PC-9 (cell line): Measurements from ENCODE around the gene E2F8. TPM values are rescaled to one million over a fixed set of nuclear protein-coding genes. Genes with fewer than 3 reads are reported as not detected.
A peak's percentile ranks its signal among the peaks of the same experiment; 100 is the strongest.

ENCODE experiments used
- BruUV-seq: library from RNA; stranded (reverse); fragments of 400-500 nt; replicated peaks from 2 replicates; lab custom pipeline; 2021; lab: Mats Ljungman, UMichigan
- CTCF ChIA-PET: fragments of 300-600 bp; sonication (Branson Sonifier 250); formaldehyde crosslinking; loops from one replicate; lab custom pipeline; 2022; ENCODE audit warnings: antibody characterized with exemption; lab: Charles Lee
- POLR2A ChIA-PET: fragments of 300-600 bp; sonication (Branson Sonifier 250); formaldehyde crosslinking; loops from one replicate; lab custom pipeline; 2022; ENCODE audit warnings: antibody characterized with exemption; ENCODE audit not compliant: unreplicated experiment; lab: Charles Lee
- DNase-seq, 2 experiments: peaks; one replicate each; pipeline versions ENCODE4 v3.0.0 to v3.0.0-alpha.2; 2015 to 2022; ENCODE audit warnings: mixed read lengths in 1 of 2
- H2AFZ ChIP-seq: fragments of 200-600 bp; sonication (generic); 2 replicates; pipeline ENCODE4 v1.8.1; 2017; ENCODE audit warnings: antibody characterized with exemption
- H3F3A ChIP-seq: fragments of 200-600 bp; sonication (generic); 2 replicates; pipeline ENCODE4 v1.8.1; 2017; ENCODE audit warnings: antibody characterized with exemption, mild to moderate bottlenecking, low read depth; ENCODE audit not compliant: insufficient read depth
- H3K27ac ChIP-seq: fragments of 200-600 bp; sonication (generic); 2 replicates; pipeline ENCODE4 v1.6.1; 2016; ENCODE audit warnings: mixed run types
- H3K27me3 ChIP-seq: fragments of 200-600 bp; sonication (generic); 2 replicates; pipeline ENCODE4 v1.6.1; 2016; ENCODE audit warnings: low read depth, mixed run types; ENCODE audit not compliant: insufficient read depth
- H3K36me3 ChIP-seq: fragments of 200-600 bp; sonication (generic); 2 replicates; pipeline ENCODE4 v1.6.1; 2016; ENCODE audit warnings: low read depth, mixed run types
- H3K4me1 ChIP-seq: fragments of 200-600 bp; sonication (generic); replicated peaks from 2 replicates; pipeline ENCODE4 v1.6.1; 2016; ENCODE audit warnings: mixed run types; ENCODE audit not compliant: insufficient read depth
- H3K4me2 ChIP-seq: fragments of 200-600 bp; sonication (generic); 2 replicates; pipeline ENCODE4 v1.6.1; 2017; ENCODE audit warnings: mixed run types
- H3K4me3 ChIP-seq: fragments of 200-600 bp; sonication (generic); 2 replicates; pipeline ENCODE4 v1.6.1; 2016; ENCODE audit warnings: mixed run types
- H3K79me2 ChIP-seq: fragments of 200-600 bp; sonication (generic); 2 replicates; pipeline ENCODE4 v1.6.1; 2017; ENCODE audit warnings: low read depth, mixed run types
- H3K9me2 ChIP-seq: fragments of 200-600 bp; sonication (generic); 2 replicates; pipeline ENCODE4 v1.8.1; 2017; ENCODE audit warnings: mild to moderate bottlenecking; ENCODE audit not compliant: insufficient read depth
- H3K9me3 ChIP-seq: fragments of 200-600 bp; sonication (generic); 2 replicates; pipeline ENCODE4 v1.8.1; 2016; ENCODE audit warnings: low read depth; ENCODE audit not compliant: insufficient read depth
- H4K20me1 ChIP-seq: fragments of 200-600 bp; sonication (generic); 2 replicates; pipeline ENCODE4 v1.8.1; 2017; ENCODE audit not compliant: insufficient read depth
- EZH2 ChIP-seq: fragments of 200-600 bp; sonication (generic); IDR thresholded peaks from 2 replicates; pipeline ENCODE4 v1.8.0; 2017; ENCODE audit warnings: antibody characterized with exemption, low read depth
- intact Hi-C: fragments of 100-400 bp; cut with micrococcal nuclease; formaldehyde crosslinking; loops from one replicate; pipeline ENCODE4 v1.10.0; 2022; ENCODE audit not compliant: unreplicated experiment
- total RNA-seq: library from RNA; stranded (reverse); gene quantifications from 2 replicates; pipeline ENCODE4 v1.2.3, GENCODE V29; 2021
- TF ChIP-seq, protein P1 (sequence below): fragments of 200-600 bp; sonication (generic); conservative IDR thresholded peaks from 2 replicates; pipeline ENCODE4 v1.6.1; 2017; ENCODE audit warnings: mixed run types, antibody characterized with exemption, mild to moderate bottlenecking, moderate library complexity

The E2F8 gene
- total RNA-seq, 1 experiment from 2014 or later, result 26.7 TPM

DNA sequence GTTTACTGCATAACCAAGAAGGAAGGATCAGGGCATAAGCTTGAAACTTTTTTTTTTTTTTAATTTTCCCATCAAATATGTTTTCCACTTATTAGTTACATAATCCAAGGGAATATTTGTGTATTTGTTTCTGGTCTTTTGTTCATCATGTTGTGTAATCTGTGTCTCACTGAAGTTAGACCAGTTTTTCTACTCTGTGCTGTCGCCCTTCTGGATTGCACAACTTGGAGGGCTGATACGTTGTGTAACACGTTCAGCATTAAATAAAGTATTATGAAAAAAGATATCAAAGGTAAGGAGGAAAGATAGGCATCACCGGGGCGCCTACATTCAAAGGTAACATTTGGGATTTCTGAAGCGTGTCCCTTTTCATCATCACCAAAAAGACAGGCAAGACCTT, 3.3 kb upstream of the E2F8 start:
- no peaks in the 10 kb centered on the region for H3K9me2 ChIP-seq
- no peak overlapping the region for H2AFZ ChIP-seq
- TF ChIP-seq, protein P1, sequence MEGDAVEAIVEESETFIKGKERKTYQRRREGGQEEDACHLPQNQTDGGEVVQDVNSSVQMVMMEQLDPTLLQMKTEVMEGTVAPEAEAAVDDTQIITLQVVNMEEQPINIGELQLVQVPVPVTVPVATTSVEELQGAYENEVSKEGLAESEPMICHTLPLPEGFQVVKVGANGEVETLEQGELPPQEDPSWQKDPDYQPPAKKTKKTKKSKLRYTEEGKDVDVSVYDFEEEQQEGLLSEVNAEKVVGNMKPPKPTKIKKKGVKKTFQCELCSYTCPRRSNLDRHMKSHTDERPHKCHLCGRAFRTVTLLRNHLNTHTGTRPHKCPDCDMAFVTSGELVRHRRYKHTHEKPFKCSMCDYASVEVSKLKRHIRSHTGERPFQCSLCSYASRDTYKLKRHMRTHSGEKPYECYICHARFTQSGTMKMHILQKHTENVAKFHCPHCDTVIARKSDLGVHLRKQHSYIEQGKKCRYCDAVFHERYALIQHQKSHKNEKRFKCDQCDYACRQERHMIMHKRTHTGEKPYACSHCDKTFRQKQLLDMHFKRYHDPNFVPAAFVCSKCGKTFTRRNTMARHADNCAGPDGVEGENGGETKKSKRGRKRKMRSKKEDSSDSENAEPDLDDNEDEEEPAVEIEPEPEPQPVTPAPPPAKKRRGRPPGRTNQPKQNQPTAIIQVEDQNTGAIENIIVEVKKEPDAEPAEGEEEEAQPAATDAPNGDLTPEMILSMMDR, result no peak
- TF ChIP-seq EZH2, result no peak
- peaks cover 55% of the 10 kb centered on the region for H3K4me1 ChIP-seq
- H3K4me2 ChIP-seq, result peak overlapping the region; percentile 73
- H3K79me2 ChIP-seq, result peaks cover 13% of the 10 kb centered on the region
- ChIA-PET CTCF (interaction anchor here (0.9 kb wide), 1 partner anchor 15 kb away, joined by 3 read pairs; no protein-coding TSS in a partner anchor), POLR2A (interaction anchor here (0.6 to 0.7 kb wide), 2 partner anchors 11 to 1110 kb away, joined by 3 to 6 read pairs; no protein-coding TSS in a partner anchor)
- DNase-seq, result peak; percentile 59 to 96
- peaks cover 5% of the 10 kb centered on the region; the same call in 1 of the 2 replicates for H3K36me3 ChIP-seq
- intact Hi-C loops, result loop anchor here (1.0 to 10.0 kb wide), 4 partner anchors 126 to 651 kb away; no protein-coding TSS in a partner anchor
- H4K20me1 ChIP-seq, result no peaks in the 10 kb centered on the region
- peak overlapping the region; percentile 75 for H3K27ac ChIP-seq
- H3F3A ChIP-seq, result peaks cover 41% of the 10 kb centered on the region
- H3K9me3 ChIP-seq, result peaks cover 36% of the 10 kb centered on the region
- H3K4me3 ChIP-seq, result peak overlapping the region; percentile 21; the same call in 1 of the 2 replicates
- H3K27me3 ChIP-seq, result no peaks in the 10 kb centered on the region
- no TSS peak for BruUV-seq

DNA sequence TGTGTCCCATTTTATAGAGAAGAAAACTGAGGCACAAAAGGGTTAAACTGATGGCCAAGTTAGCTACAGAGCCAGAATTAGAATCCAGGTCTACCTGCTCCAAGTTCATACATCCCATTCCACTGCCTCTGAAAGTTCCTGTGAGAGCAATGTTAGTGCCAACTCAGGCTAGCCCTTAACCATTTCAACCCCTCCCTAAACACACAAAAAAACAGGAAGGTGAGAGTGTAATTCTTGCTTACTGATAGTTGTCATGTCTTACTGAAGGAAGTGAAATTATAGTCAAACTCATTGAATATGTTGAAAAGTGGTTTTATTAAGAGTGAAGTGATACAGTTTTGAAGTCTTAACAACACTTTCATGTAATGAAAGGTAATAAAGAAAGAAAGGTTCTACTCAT, 2.9 kb upstream of the E2F8 start:
- no peaks in the 10 kb centered on the region for H3K27me3 ChIP-seq
- H3K4me1 ChIP-seq, result peaks cover 60% of the 10 kb centered on the region
- H3K27ac ChIP-seq, result peak overlapping the region; percentile 75
- TF ChIP-seq EZH2, result no peak
- TF ChIP-seq, protein P1, result no peak
- peak overlapping the region; percentile 21; the same call in 1 of the 2 replicates for H3K4me3 ChIP-seq
- POLR2A ChIA-PET, result interaction anchor here (0.6 kb wide), 1 partner anchor 1110 kb away, joined by 6 read pairs; no protein-coding TSS in a partner anchor
- H3K9me3 ChIP-seq, result peaks cover 32% of the 10 kb centered on the region
- peak in 1 of 2 experiments; percentile 58 for DNase-seq
- H3K4me2 ChIP-seq, result peak overlapping the region; percentile 73
- H3K36me3 ChIP-seq, result peaks cover 5% of the 10 kb centered on the region; the same call in 1 of the 2 replicates
- H4K20me1 ChIP-seq, result no peaks in the 10 kb centered on the region
- BruUV-seq, result no TSS peak
- intact Hi-C loops, result loop anchor here (1.0 to 10.0 kb wide), 4 partner anchors 127 to 651 kb away; no protein-coding TSS in a partner anchor
- peaks cover 41% of the 10 kb centered on the region for H3F3A ChIP-seq
- CTCF ChIA-PET, result no interaction called here
- H2AFZ ChIP-seq, result no peak overlapping the region
- no peaks in the 10 kb centered on the region for H3K9me2 ChIP-seq
- peaks cover 18% of the 10 kb centered on the region for H3K79me2 ChIP-seq

DNA sequence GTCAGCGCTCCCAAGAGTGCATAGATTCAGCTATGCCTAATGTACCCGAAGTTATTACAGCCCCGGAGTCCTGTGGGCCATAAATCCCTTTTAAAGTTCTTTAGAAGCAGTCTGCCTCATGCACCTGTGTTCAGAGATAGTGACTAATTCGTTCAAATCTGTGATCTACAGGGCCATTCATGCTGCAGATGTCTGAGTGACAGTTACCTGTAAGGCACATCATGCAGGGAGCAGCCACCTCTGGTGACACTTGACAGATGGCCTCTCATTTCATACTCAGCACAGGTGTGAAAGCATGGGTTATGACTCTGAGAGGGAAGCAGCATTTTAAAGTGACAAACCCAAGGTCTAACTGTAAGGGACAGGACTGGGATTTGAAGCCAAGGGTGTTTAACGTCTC, 2.4 kb upstream of the E2F8 start:
- peaks cover 64% of the 10 kb centered on the region for H3K4me1 ChIP-seq
- H3K4me2 ChIP-seq, result peak overlapping the region; percentile 73
- peaks cover 41% of the 10 kb centered on the region for H3F3A ChIP-seq
- H2AFZ ChIP-seq, result no peak overlapping the region
- no peak for TF ChIP-seq EZH2
- TF ChIP-seq, protein P1, result no peak
- H3K27me3 ChIP-seq, result no peaks in the 10 kb centered on the region
- H3K9me3 ChIP-seq, result peaks cover 27% of the 10 kb centered on the region
- no TSS peak for BruUV-seq
- CTCF ChIA-PET, result no interaction called here
- intact Hi-C loops, result loop anchor here (5.0 to 10.0 kb wide), 2 partner anchors 309 to 652 kb away; no protein-coding TSS in a partner anchor
- H3K27ac ChIP-seq, result peak overlapping the region; percentile 75
- DNase-seq, result no peak
- POLR2A ChIA-PET, result no interaction called here
- peaks cover 5% of the 10 kb centered on the region; the same call in 1 of the 2 replicates for H3K36me3 ChIP-seq
- H4K20me1 ChIP-seq, result no peaks in the 10 kb centered on the region
- H3K9me2 ChIP-seq, result no peaks in the 10 kb centered on the region
- H3K79me2 ChIP-seq, result peaks cover 22% of the 10 kb centered on the region
- no peak overlapping the region for H3K4me3 ChIP-seq
